AML-193 (cell line): ENCODE data around the gene DDIT3.
"Not testable (repeated sequence)": the region's sequence is repeated elsewhere in the genome, so short reads cannot be mapped to it uniquely, and the experiment has no call there.

ENCODE experiments used
- DNase-seq, 2 experiments: peaks; one replicate each; lab custom pipeline; 2025; lab: John Stamatoyannopoulos, UW

DDIT3 gene

DNA sequence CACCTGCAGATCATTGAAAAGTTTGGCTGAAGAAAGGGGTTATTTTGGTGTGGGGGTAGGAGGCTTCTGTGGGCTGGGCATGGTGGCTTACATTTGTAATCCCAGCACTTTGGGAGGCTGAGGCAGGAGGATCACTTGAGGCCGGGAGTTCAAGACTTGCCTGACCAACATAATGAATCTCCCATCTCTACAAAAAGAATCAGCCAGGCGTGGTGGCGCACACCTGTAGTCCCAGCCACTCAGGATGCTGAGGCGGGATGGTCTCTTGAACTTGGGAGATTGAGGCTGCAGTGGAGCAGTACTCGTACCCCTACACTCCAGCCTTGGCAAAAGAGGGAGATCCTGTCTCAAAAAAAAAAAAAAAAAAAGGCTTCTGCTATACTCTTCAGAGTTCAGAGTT, 7.0 kb downstream of the DDIT3 start:
- no peak for DNase-seq

DNA sequence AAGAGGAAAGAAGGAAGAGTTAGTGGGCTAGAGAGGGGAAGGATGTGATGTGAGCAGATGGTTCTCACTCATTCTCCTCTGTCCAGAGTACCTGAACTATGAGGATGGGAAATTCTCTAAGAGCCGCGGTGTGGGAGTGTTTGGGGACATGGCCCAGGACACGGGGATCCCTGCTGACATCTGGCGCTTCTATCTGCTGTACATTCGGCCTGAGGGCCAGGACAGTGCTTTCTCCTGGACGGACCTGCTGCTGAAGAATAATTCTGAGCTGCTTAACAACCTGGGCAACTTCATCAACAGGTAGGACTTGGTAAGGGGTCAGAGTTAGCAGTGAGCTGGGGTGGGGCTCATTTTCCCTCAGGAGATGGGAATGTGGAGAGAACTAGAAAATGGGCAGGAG, 7.6 kb downstream of the DDIT3 start:
- DNase-seq = no peak

DNA sequence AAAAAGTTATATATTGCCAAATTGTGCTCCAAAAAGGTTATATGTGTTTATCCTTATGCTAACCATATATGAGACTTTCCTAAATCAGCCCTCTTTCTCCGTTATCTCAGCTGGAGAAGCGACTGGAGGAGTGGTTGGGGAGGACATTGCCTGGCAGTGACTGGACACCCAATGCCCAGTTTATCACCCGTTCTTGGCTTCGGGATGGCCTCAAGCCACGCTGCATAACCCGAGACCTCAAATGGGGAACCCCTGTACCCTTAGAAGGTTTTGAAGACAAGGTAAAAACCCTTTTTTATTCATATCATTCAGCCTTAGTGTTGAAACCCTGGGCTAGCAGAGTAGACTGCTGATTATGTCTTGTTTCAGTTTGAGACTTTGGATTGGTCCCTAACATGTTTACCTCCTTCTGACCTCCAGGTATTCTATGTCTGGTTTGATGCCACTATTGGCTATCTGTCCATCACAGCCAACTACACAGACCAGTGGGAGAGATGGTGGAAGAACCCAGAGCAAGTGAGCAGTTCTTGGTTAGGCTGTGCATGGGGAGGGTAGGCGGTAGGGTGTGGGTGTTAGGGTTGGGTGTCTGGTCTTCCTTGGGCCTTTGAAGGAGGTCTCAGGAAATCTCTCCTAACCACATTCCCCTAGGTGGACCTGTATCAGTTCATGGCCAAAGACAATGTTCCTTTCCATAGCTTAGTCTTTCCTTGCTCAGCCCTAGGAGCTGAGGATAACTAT, 8.6 kb downstream of the DDIT3 start:
- no peak for DNase-seq

DNA sequence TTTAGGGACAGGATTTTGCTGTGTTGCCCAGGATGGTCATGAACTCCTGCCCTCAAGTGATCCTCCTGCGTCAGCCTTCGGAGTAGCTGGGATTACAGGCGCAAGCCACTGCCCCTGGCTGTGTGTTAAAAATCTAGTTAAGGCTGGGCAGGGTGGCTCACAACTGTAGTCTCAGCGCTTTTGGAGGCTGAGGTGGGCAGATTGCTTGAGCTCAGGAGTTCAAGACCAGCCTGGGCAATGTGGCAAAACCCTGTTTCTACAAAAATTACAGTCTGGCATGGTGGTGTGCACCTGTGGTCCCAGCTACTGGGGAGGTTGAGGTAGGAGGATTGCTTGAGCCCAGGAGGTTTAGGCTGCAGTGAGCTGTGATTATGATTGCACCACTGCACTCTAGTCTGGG, 9.2 kb downstream of the DDIT3 start:
- DNase-seq = no peak

DNA sequence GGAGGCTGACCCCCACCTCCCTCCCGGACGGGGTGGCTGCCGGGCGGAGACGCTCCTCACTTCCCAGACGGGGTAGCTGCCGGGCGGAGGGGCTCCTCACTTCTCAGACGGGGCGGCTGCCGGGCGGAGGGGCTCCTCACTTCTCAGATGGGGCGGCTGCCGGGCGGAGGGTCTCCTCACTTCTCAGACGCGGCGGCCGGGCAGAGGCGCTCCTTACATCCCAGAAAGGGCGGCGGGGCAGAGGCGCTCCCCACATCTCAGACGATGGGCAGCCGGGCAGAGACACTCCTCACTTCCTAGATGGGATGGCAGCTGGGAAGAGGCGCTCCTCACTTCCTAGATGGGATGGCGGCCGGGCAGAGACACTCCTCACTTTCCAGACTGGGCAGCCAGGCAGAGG, 12.5 kb downstream of the DDIT3 start:
- not testable (repeated sequence) for DNase-seq

DNA sequence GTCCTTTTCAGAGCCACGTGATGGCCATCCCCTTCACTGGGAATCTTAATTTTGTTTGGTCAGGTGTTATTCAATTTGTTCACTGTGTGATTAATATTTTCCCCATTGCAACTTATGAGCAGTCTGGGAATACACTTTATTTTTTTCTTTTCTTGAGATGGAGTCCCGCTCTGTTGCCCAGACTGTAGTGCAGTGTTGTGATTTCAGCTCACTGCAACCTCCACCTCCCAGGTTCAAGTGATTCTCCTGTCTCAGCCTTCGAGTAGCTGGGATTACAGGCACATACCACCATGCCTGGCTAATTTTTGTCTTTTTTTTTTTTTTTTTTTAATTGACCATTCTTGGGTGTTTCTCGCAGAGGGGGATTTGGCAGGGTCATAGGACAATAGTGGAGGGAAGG, 13.8 kb downstream of the DDIT3 start:
- DNase-seq = not testable (repeated sequence)

DNA sequence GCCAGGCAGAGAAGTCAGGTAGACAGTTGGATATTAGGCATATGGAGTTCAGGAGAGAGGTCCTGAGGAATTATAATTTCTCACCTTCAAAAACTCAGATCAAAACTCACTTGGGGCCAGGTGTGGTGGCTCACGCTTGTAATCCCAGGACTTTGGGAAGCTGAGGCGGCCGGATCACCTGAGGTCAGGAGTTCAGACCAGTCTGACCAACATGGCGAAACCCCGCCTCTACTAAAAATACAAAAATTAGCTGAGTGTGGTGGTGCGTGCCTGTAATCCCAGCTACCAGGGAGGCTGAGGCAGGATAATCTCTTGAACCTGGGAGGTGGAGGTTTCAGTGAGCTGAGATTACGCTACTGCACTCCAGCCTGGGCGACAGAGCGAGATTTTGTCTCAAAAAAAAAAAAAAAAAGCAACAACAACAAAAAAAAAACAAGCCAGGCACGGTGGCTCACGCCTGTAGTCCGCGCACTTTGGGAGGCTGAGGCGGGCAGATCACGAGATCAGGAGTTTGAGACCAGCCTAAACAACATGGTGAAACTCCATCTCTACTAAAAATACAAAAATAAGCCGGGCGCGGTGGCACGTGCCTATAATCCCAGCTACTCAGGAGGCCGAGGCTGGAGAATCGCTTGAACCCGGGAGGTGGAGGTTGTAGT, 17.9 kb downstream of the DDIT3 start:
- DNase-seq = not testable (repeated sequence)

DNA sequence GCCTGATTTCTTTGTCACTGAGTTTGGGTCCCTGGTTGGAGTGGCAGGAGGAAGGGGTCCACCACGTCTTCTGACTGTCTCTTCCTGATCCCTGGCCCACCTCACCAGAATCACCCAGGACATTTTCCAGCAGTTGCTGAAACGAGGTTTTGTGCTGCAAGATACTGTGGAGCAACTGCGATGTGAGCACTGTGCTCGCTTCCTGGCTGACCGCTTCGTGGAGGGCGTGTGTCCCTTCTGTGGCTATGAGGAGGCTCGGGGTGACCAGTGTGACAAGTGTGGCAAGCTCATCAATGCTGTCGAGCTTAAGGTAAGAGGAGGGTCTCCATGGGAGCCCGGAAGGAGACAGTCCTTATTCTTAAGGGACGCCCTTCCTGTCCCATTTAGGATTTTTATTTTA, 20.1 kb downstream of the DDIT3 start:
- no peak for DNase-seq

DNA sequence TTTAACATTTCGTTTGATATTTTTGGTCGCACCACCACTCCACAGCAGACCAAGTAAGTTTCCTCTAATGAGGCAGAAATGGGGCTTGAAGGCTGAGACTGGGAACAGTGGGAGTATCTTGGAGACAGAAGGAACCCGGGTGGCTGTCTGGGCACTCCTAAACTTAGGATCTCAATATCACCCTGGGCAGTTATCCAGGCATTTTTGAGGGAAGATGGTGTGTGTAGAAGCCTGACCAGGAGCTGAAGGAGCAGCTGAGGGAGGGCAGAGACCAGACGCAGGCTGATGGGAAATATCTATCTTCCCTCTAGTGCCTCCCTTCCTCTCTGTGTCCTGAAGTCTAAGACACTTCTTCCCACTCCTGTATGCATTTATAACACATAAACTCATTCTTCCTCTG, 21.7 kb downstream of the DDIT3 start:
- no peak for DNase-seq

DNA sequence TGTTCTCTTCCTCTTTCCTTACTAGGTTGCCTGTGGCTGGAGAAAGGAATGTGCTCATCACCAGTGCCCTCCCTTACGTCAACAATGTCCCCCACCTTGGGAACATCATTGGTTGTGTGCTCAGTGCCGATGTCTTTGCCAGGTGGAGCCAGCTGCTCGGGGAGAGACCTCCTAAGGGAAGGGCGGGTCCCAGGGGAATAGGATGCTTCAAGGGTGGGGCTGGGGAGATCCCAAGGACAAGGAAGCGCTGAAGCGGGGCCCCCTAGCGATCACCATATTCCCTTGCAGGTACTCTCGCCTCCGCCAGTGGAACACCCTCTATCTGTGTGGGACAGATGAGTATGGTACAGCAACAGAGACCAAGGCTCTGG, 22.2 kb downstream of the DDIT3 start:
- DNase-seq = no peak

DNA sequence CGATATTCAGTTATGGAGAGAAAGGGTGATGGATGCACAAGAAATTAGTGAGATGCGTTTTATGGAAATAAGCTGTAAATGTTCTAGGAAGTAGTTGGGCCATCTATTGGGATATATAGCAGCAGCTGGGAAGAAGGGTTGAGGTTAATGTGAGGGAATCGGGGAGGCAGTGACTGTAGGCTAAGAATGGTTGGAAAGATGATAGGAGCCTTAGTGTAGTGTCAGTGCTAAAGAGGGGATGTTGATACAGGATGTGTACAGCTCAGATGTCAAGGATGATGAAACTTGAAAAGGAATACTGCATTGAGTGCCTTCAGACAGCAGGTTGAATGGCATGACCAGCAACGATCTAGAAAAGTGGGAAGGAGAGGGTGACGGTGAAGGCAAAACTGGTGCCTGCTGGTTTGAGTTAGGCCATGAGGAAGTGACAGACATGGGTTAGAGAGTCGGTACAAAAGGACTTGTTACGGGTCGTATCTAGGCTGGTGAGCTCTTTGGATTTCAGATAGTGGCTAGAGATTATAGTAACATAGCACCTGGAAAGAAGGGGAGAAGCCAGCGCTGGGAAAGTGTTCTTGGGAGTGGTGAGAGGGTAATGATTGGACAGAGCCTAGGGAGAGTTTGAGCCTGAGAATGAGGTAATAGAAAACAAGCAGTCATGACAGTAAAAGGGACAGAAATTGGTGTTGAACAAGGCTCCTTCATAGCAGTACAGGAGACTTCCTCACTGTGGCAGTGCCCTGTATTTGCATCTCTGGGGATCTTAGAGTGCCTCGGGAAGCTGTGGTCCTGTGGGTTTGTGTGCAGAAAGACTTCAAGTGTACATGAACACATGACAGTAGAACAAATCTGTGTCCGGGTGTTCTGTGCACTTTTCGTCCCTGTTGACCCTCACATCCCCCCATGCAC, 22.8 kb downstream of the DDIT3 start:
- DNase-seq = no peak

DNA sequence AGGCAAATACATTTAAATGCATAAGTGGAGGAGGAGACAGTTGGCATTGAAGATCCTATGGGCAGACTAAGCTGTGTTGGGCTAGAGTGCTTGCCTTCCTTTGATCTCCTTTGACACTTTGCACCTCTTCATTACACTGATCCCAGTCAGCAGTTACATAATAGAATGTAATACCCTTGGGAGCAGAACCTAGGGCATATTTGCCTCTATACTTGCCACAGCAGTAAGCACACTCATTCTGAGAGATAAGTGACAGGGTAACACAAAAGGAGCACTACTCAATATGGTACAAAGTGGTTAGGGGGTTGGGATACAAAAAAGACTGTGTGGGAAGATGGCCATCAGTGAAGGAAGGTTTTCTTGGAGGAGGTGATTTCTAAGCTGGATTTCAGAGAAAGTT, 23.5 kb downstream of the DDIT3 start:
- no peak for DNase-seq

DNA sequence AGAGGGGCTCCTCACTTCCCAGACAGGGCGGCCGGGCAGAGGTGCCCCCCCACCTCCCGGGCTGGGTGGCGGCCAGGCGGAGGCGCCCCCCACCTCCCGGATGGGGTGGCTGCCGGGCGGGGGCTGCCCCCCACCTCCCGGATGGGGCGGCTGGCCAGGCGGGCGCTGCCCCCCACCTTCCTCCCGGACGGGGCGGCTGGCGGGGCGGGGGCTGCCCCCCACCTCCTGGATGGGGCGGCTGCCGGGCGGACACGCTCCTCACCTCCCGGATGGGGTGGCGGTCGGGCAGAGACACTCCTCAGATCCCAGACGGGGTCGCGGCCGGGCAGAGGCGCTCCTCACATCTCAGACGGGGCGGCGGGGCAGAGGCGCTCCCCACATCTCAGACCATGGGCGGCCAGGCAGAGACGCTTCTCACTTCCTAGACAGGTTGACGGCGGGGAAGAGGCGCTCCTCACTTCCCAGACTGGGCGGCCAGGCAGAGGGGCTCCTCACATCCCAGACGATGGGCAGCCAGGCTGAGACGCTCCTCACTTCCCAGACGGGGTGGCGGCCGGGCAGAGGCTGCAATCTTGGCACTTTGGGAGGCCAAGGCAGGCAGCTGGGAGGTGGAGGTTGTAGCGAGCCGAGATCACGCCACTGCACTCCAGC, 25.1 kb downstream of the DDIT3 start:
- DNase-seq = not testable (repeated sequence)

DNA sequence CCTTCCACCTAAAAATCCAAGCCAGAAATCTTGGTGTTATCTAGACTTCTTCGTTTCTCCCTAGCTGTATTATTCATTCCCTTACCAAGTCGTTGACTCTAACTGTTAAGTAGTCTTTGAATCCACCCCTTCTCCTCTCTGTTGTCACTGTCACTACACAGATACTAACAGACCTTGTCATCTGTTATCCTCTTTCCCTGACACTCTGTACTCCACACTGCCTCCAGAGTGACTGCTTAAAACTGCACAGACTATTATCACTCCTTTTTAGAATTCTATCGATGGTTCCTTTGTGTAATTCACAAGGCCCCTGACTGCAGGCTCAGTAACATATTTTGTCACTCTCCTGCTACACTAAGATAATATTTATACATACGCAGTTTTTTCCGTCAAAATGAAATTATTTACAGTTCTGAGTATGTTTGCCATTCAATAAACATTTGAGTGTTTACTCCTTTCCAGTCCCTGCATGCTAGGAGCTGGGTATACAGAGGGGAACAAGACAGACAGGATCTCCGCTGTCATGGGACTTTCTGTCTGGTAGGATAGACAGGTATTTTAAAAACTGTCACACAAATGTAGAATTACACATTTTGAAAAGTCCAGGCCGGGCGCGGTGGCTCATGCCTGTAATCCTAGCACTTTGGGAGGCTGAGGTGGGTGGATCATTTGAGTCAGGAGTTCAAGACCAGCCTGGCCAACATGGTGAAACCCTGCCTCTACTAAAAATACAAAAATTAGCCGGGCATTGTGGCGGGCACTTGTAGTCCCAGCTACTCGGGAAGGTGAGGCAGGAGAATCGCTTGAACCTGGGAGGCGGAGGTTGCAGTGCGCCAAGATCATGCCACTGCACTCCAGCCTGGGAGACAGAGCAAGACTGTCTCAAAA, 28.7 kb downstream of the DDIT3 start:
- peak; percentile 45 to 51 for DNase-seq

DNA sequence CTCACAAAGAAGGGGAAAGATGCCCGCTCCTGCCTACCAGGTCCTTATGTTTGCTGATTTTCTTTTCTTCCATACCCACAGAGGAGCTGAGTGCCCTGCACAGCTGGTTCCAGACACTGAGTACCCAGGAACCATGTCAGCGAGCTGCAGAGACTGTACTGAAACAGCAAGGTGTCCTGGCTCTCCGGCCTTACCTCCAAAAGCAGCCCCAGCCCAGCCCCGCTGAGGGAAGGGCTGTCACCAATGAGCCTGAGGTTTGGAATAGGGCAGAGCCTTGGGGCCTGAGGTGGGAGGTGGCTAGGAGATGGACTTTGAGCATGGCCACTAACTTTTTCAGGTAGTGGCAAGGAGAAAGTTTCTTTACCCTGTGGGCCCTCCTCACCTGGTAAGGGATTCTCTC, 30.2 kb downstream of the DDIT3 start:
- no peak for DNase-seq

DNA sequence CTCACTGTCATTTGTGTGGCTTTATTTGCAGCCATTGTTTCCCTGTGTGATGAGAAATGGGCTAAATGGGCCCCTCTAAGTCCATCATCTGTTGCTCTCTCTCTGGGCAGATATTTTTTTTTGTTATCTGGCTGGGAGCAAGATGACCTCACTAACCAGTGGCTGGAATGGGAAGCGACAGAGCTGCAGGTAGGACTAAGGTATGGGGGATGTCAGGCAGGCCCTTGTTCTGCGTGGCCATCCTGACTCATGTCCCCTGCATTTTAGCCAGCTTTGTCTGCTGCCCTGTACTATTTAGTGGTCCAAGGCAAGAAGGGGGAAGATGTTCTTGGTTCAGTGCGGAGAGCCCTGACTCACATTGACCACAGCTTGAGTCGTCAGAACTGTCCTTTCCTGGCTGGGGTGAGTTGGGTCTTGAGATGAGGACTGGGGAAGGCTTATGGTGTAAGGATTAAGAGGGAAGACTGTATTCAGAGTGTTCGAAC, 31.1 kb downstream of the DDIT3 start:
- DNase-seq = no peak

DNA sequence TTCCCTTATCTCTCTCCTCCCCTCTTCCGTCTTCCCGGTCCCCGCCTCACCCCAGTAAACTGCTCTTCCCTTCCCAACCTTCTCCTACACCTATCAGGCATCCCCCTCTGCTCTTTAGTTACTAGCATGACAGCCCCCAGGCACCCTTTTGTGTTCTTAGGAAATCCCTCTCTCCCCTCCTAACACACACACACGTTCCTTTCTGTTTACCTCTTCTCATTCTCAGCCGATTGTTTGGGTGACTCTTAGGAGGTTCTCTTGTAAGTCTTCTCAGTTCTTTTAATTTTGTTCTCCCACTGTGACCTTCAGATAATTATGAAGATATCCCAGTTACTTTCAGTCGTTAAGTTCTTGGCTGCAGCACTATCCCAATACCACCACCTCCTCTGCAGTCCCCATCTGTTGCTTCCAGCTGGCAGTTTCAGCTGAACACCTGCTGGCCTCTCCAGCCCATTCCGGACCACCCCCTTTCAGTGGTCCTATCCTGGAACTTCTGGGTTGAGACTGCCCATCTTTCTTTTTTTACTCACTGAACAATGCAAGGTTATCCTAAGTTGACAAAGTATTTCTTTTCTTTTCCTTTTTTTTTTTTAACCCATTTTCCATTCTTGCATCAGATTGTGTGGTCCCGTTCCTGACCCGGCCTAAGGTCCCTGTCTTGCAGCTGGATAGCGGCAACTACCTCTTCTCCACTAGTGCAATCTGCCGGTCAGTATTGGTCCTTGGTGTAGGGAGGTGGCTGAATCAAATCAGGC, 31.7 kb downstream of the DDIT3 start:
- DNase-seq = no peak

DNA sequence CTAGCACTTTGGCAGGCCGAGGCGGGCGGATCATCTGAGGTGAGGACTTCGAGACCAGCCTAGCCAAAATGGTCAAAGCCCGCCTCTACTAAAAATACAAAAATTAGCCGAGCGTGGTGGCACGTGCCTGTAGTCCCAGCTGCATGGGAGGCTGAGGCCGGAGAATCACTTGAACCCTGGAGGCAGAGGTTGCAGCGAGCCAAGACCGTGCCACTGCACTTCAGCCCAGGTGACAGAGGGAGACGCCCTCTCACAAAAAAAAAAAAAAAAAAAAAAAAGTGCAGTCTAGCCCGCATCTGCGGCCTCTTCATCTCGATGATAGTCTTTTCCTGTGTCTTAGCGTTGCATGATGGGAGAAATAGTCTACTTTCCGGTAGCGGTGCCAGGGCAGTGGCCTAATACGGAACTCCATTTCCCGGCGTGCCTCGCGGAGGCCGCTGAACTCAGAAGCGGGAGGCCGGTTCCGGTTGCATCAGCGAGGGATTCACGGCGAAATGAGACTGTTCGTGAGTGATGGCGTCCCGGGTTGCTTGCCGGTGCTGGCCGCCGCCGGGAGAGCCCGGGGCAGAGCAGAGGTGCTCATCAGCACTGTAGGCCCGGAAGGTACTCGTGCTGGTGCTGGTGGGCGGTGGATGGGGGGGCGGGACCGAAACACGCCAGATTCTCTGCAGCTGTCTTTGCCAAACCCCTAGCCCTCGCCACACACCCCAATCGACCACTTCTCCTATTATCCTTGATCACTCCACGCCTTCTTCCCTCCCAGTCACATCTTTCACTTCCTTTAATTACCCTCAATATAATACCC, 32.5 kb downstream of the DDIT3 start, which contains the start of gene MARS1:
Gene MARS1 (plus strand): TSS at position 472 of the 805 bp plus-strand sequence. CDS start 23 bp downstream, at position 495.
- DNase-seq = peak; percentile 93 to 98

DNA sequence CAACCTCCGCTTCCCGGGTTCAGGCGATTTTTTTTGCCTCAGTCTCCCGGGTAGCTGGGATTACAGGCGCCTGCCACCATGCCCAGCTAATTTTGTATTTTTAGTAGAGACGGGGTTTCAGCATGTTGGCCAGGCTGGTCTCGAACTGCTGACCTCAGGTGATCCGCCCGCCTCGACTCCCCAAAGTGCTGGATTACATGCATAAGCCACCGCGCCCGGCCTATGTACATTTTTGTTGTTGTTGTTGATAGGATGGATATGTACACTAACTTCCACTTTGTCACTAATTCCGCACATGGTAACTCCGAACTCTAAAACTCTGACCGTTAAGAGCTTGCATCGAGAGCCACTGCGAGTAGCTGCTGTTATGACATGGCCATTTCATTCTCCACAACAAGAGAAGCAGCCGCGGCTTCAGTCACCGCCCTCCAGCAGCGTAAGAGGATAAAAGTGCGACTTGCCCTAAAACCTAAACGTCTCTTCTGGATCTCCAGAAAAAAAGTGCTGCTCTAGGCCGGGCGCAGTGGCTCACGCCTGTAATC, 33.2 kb downstream of the DDIT3 start:
- no peak for DNase-seq
